Body of pancreas (tissue), 4 donors: ENCODE results near the gene MANBA.

Experiments
- CTCF ChIP-seq, 7 experiments: fragments of 450-650 bp in 4 of 7; fragments of 200-600 bp in 3 of 7; sonication (generic) in 3 of 7; IDR thresholded peaks; one replicate each; pipeline ENCODE4 v1.5.1; 2016 to 2019; ENCODE audit warnings: antibody characterized with exemption in 7 of 7
- POLR2A ChIP-seq, 3 donors: fragments of 450-650 bp; IDR thresholded peaks; one replicate each; pipeline ENCODE4 v1.6.1; 2016; ENCODE audit warnings: antibody characterized with exemption in 3 of 3, mild to moderate bottlenecking in 2 of 3

DNA sequence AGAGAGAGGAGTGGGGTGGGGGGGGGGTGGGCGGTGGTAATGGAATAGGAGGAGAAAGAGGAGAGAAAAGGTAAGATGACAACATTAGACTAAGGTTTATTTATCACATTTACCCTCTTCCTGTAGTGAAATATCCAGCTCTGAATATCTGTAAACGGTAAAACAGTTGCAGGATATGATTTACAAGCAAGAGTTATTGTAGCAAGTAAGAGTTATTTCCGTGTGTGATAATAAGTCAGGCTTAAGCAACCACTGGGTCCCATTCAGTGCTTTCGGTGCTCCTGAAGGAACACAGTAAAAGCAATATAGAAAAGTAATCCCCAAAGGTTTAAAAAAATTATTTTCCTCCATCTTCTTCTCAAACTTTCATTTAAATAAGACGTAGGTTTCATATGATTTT lies 103.6 kb downstream of the MANBA start:
- no peak for TF ChIP-seq CTCF (IDR thresholded peaks at IDR 0.05)
- TF ChIP-seq POLR2A (IDR thresholded peaks at IDR 0.05) = no peak
